ENCODE measurements around the gene TBC1D9B.

TBC1D9B gene

GRCh38 chr5:179907556-179908324 is at the start of gene TBC1D9B:
Gene TBC1D9B, minus strand, starts transcription at chr5:179907897. Its CDS starts 76 bp downstream, at chr5:179907821.
- DNase-seq: peak; percentile 73

GRCh38 chr5:179955630-179956029 is 47.9 kb upstream of the TBC1D9B start:
- no peak for DNase-seq

- no peak for DNase-seq
Measured at GRCh38 chr5:179955062-179955461, 47.4 kb upstream of the TBC1D9B start.

- DNase-seq: no peak
Measured at GRCh38 chr5:179954434-179954833, 46.7 kb upstream of the TBC1D9B start.

- no peak for DNase-seq
Measured at GRCh38 chr5:179953987-179954386, 46.3 kb upstream of the TBC1D9B start.

GRCh38 chr5:179936976-179937681 is 29.4 kb upstream of the TBC1D9B start:
- no peak for DNase-seq

- no peak for DNase-seq
Measured at GRCh38 chr5:179930788-179931473, 23.2 kb upstream of the TBC1D9B start.

- no peak for DNase-seq
Measured at GRCh38 chr5:179927824-179928223, 20.1 kb upstream of the TBC1D9B start.

GRCh38 chr5:179926657-179927056 is 19.0 kb upstream of the TBC1D9B start:
- no peak for DNase-seq

GRCh38 chr5:179923436-179923835 is 15.7 kb upstream of the TBC1D9B start:
- no peak for DNase-seq

- DNase-seq: no peak
Measured at GRCh38 chr5:179920175-179920574, 12.5 kb upstream of the TBC1D9B start.

GRCh38 chr5:179919487-179920060 is 11.9 kb upstream of the TBC1D9B start:
- no peak for DNase-seq

- no peak for DNase-seq
Measured at GRCh38 chr5:179918742-179919486, 11.2 kb upstream of the TBC1D9B start.

GRCh38 chr5:179916523-179916922 is 8.8 kb upstream of the TBC1D9B start:
- no peak for DNase-seq

GRCh38 chr5:179915406-179915935 is 7.8 kb upstream of the TBC1D9B start:
- no peak for DNase-seq

- no peak for DNase-seq
Measured at GRCh38 chr5:179914032-179914755, 6.5 kb upstream of the TBC1D9B start.

- DNase-seq: no peak
Measured at GRCh38 chr5:179913461-179913860, 5.8 kb upstream of the TBC1D9B start.

- DNase-seq: no peak
Measured at GRCh38 chr5:179912951-179913350, 5.3 kb upstream of the TBC1D9B start.

- no peak for DNase-seq
Measured at GRCh38 chr5:179912386-179912785, 4.7 kb upstream of the TBC1D9B start.

GRCh38 chr5:179909224-179909623 is 1.5 kb upstream of the TBC1D9B start:
- DNase-seq: no peak

GRCh38 chr5:179908528-179908927 is 831 bp upstream of the TBC1D9B start:
- DNase-seq: no peak
